ENCODE measurements around the gene MYO19. TPM values are rescaled to one million over a fixed set of nuclear protein-coding genes. Genes with fewer than 3 reads are reported as not detected.

The MYO19 gene
- total and polyA plus RNA-seq, 2 experiments from 2014 or later = 14.9 to 34.4 TPM

DNA sequence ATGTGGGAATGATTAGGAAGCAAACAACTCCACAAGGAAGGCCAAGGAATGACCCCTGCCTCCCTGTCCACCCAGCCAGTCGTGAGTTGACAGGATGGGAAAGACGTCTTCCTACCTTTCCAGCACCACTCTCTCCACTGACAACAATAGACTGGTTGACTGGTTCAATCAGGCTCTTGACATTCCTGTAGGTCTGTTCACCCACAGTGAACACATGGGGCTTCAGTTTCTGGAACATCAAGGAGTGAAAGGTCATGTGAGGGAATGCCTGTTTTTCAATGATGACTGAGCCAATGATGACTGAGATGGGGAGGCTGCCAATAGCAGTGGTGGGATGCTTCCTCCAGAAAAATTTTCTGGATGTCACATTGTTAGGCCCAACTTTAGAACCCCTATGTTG, 9.6 kb downstream of the MYO19 start:
- H3K79me2 ChIP-seq (ENCODE audit: insufficient read depth) = peaks cover 3% of the 10 kb centered on the region; the same call in 1 of the 2 replicates
- H3K9me2 ChIP-seq (ENCODE audit: insufficient read depth) = no peaks in the 10 kb centered on the region
- H3K4me2 ChIP-seq (ENCODE audit: unreplicated experiment) = no peak overlapping the region
- TF ChIP-seq EZH2phosphoT487 (IDR thresholded peaks at IDR 0.05; ENCODE audit: insufficient read depth, low read depth) (no peak), EZH2 (IDR thresholded peaks at IDR 0.05; ENCODE audit: insufficient read depth, poor library complexity, severe bottlenecking) (no peak)
- no peak overlapping the region for H3K27ac ChIP-seq
- no peak overlapping the region for H3K4me3 ChIP-seq
- in situ Hi-C loops (cut with MboI) = no loop called here
- H4K20me1 ChIP-seq (ENCODE audit: insufficient read depth) = no peaks in the 10 kb centered on the region
- H3K9ac ChIP-seq = no peak overlapping the region
- H3F3A ChIP-seq (ENCODE audit: insufficient read depth) = peaks cover 16% of the 10 kb centered on the region
- no peaks in the 10 kb centered on the region for H3K27me3 ChIP-seq (replicated peaks; ENCODE audit: insufficient read depth)
- peak; percentile 36 for DNase-seq
- H2AFZ ChIP-seq = no peak overlapping the region
- H3K36me3 ChIP-seq (ENCODE audit: low read depth) = peaks cover 29% of the 10 kb centered on the region
- WGBS, 2 experiments (ENCODE audit: low coverage in 1 of 2, low lambda C conversion rate in 2 of 2, missing lambda C conversion rate in 2 of 2) = 100% methylated on average over 2 of the region's 2 CpGs
- peaks cover 18% of the 10 kb centered on the region for H3K4me1 ChIP-seq (ENCODE audit: insufficient read depth)
- no peaks in the 10 kb centered on the region for H3K9me3 ChIP-seq (ENCODE audit: low read depth)

DNA sequence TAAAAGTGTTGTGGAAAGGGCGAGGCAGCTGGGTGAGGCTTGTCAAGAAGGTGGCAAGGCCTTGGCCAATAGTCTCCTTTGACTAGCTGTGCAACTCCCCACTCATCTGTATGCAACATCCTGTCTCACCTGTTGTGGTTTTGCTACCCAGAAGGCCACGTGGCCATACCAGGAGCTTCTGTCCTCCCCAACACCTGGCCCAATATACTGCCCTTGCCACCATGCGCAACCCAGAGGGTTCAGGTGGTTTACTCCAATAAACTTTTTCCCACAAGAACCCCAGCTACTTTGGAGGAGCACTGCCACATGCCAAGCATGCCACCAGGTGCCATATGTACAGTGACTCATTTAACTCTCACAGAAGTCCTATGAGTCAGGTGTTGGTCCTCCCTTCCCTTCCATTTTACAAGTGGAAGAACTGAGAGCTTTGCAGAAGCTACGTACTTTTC, 10.2 kb downstream of the MYO19 start:
- Histone ChIP-seq H4K20me1 (ENCODE audit: insufficient read depth) (no peaks in the 10 kb centered on the region), H3K79me2 (ENCODE audit: insufficient read depth) (peaks cover 3% of the 10 kb centered on the region; the same call in 1 of the 2 replicates), H3K9ac (no peak overlapping the region), H3K27ac (no peak overlapping the region), H3F3A (ENCODE audit: insufficient read depth) (peaks cover 13% of the 10 kb centered on the region), H3K9me3 (ENCODE audit: low read depth) (no peaks in the 10 kb centered on the region), H3K27me3 (replicated peaks; ENCODE audit: insufficient read depth) (no peaks in the 10 kb centered on the region), H3K9me2 (ENCODE audit: insufficient read depth) (no peaks in the 10 kb centered on the region), H3K4me2 (ENCODE audit: unreplicated experiment) (no peak overlapping the region), H3K4me1 (ENCODE audit: insufficient read depth) (peaks cover 18% of the 10 kb centered on the region), H2AFZ (no peak overlapping the region), H3K4me3 (no peak overlapping the region), H3K36me3 (ENCODE audit: low read depth) (peaks cover 34% of the 10 kb centered on the region)
- DNase-seq = peak; percentile 37
- in situ Hi-C loops (cut with MboI) = loop anchor here (25.0 kb wide), 2 partner anchors 687 to 1437 kb away; no protein-coding TSS in a partner anchor
- 83 to 95% methylated on average over 4 of the region's 4 CpGs for WGBS, 2 experiments (ENCODE audit: low coverage in 1 of 2, low lambda C conversion rate in 2 of 2, missing lambda C conversion rate in 2 of 2)
- TF ChIP-seq EZH2 (IDR thresholded peaks at IDR 0.05; ENCODE audit: insufficient read depth, poor library complexity, severe bottlenecking) (no peak), EZH2phosphoT487 (IDR thresholded peaks at IDR 0.05; ENCODE audit: insufficient read depth, low read depth) (no peak)

DNA sequence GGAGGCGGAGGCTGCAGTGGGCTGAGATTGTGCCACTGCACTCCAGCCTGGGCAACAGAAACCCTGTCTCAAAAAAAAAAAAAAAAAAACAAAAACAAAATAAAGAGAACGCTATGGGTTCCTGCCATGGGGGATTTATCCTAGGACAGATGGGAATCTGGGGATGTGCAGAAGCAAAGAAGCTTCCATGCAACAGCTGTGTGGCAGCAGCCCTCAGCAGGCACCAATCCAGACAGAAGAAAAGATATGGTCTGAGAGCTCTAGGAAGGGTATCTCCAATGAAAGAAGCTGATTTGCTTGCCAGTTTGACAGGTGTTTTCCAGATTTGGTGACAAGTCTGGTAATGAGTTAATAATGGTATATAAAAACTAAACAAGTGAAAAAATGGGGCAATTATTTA, 11.6 kb downstream of the MYO19 start:
- no peaks in the 10 kb centered on the region for H3K9me3 ChIP-seq (ENCODE audit: low read depth)
- H3K27ac ChIP-seq = no peak overlapping the region
- in situ Hi-C loops (cut with MboI) = loop anchor here (25.0 kb wide), 2 partner anchors 686 to 1436 kb away; no protein-coding TSS in a partner anchor
- H3K27me3 ChIP-seq (replicated peaks; ENCODE audit: insufficient read depth) = no peaks in the 10 kb centered on the region
- no peak overlapping the region for H2AFZ ChIP-seq
- peaks cover 39% of the 10 kb centered on the region for H3K36me3 ChIP-seq (ENCODE audit: low read depth)
- peaks cover 3% of the 10 kb centered on the region; the same call in 1 of the 2 replicates for H3K79me2 ChIP-seq (ENCODE audit: insufficient read depth)
- H3K4me3 ChIP-seq = no peak overlapping the region
- H3K9me2 ChIP-seq (ENCODE audit: insufficient read depth) = no peaks in the 10 kb centered on the region
- no peak overlapping the region for H3K4me2 ChIP-seq (ENCODE audit: unreplicated experiment)
- TF ChIP-seq EZH2phosphoT487 (IDR thresholded peaks at IDR 0.05; ENCODE audit: insufficient read depth, low read depth) = no peak
- TF ChIP-seq EZH2 (IDR thresholded peaks at IDR 0.05; ENCODE audit: insufficient read depth, poor library complexity, severe bottlenecking) = no peak
- no peaks in the 10 kb centered on the region for H4K20me1 ChIP-seq (ENCODE audit: insufficient read depth)
- H3K9ac ChIP-seq = no peak overlapping the region
- H3K4me1 ChIP-seq (ENCODE audit: insufficient read depth) = peaks cover 9% of the 10 kb centered on the region; the same call in 1 of the 2 replicates
- 17 to 56% methylated on average over 1 to 2 of the region's 2 CpGs for WGBS, 2 experiments (ENCODE audit: low coverage in 1 of 2, low lambda C conversion rate in 2 of 2, missing lambda C conversion rate in 2 of 2)
- DNase-seq = no peak
- 0 out of 2 replicates have a peak, but pooled peaks cover 8% of the 10 kb centered on the region for H3F3A ChIP-seq (ENCODE audit: insufficient read depth)

DNA sequence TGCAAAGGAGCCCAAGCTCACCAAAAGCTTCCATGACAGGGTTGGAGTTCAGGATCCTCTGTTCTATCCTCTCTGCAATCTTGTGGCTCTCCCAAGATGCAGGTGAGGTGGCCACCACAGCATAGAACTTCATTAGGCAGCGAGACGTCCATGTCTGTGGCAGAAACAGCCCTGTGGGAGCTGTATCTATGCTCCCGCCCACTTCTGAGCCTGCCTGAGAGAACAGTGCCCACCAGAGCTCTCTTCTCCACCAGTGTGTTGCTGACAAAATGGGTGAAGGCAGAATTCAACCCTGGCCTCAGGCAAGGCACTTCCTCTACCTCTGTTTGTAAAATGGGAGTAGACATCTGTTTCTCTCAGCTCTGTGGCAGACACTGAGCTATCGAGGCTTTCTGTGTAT, 18.8 kb downstream of the MYO19 start:
- DNase-seq = no peak
- 80 to 93% methylated on average over 4 of the region's 4 CpGs for WGBS, 2 experiments (ENCODE audit: low coverage in 1 of 2, low lambda C conversion rate in 2 of 2, missing lambda C conversion rate in 2 of 2)
- Histone ChIP-seq H3K9ac (no peak overlapping the region), H2AFZ (no peak overlapping the region), H3K4me2 (ENCODE audit: unreplicated experiment) (no peak overlapping the region), H4K20me1 (ENCODE audit: insufficient read depth) (no peaks in the 10 kb centered on the region), H3K4me1 (ENCODE audit: insufficient read depth) (no peaks in the 10 kb centered on the region), H3K27me3 (replicated peaks; ENCODE audit: insufficient read depth) (no peaks in the 10 kb centered on the region), H3K4me3 (no peak overlapping the region), H3K27ac (no peak overlapping the region), H3K9me2 (ENCODE audit: insufficient read depth) (no peaks in the 10 kb centered on the region), H3K9me3 (ENCODE audit: low read depth) (no peaks in the 10 kb centered on the region), H3F3A (ENCODE audit: insufficient read depth) (0 out of 2 replicates have a peak, but pooled peaks cover 8% of the 10 kb centered on the region), H3K79me2 (ENCODE audit: insufficient read depth) (no peaks in the 10 kb centered on the region), H3K36me3 (ENCODE audit: low read depth) (peaks cover 26% of the 10 kb centered on the region)
- in situ Hi-C loops (cut with MboI) = loop anchor here (25.0 kb wide), 2 partner anchors 679 to 1429 kb away; no protein-coding TSS in a partner anchor
- TF ChIP-seq EZH2 (IDR thresholded peaks at IDR 0.05; ENCODE audit: insufficient read depth, poor library complexity, severe bottlenecking) (no peak), EZH2phosphoT487 (IDR thresholded peaks at IDR 0.05; ENCODE audit: insufficient read depth, low read depth) (no peak)

Measured in GM23248 (cell line).